SK-N-SH treated with all-trans-retinoic acid at 6 μM for 48 hours (cell line): Measurements from ENCODE around the gene ZCCHC7.

Source experiments
- ARNTL ChIP-seq: fragments of 450-650 bp; formaldehyde crosslinking; IDR thresholded peaks from 2 replicates; pipeline ENCODE4 v1.5.0; 2020; ENCODE audit warnings: low read depth, mild to moderate bottlenecking, moderate library complexity, borderline replicate concordance
- BACH2 ChIP-seq: fragments of 250-450 bp; sonication (Bioruptor Pico); IDR thresholded peaks from 2 replicates; pipeline ENCODE4 v1.9.0; 2021; ENCODE audit warnings: mild to moderate bottlenecking, borderline replicate concordance
- CREB5 ChIP-seq: fragments of 250-450 bp; sonication (Bioruptor Pico); IDR thresholded peaks from 2 replicates; pipeline ENCODE4 v1.5.1; 2020; ENCODE audit warnings: low read depth, mild to moderate bottlenecking, moderate library complexity
- CSRNP3 ChIP-seq: fragments of 250-450 bp; sonication (Bioruptor Pico); IDR thresholded peaks from 2 replicates; pipeline ENCODE4 v1.5.1; 2021; ENCODE audit warnings: mild to moderate bottlenecking, moderate library complexity
- GLIS3 ChIP-seq: fragments of 250-450 bp; sonication (Bioruptor Pico); IDR thresholded peaks from 2 replicates; pipeline ENCODE4 v1.5.0; 2020; ENCODE audit warnings: mild to moderate bottlenecking, moderate library complexity
- PATZ1 ChIP-seq: fragments of 250-450 bp; sonication (Bioruptor Pico); IDR thresholded peaks from 2 replicates; pipeline ENCODE4 v1.8.0; 2020; ENCODE audit warnings: mild to moderate bottlenecking, moderate library complexity, borderline replicate concordance
- PPARA ChIP-seq: fragments of 250-450 bp; sonication (Bioruptor Pico); IDR thresholded peaks from 2 replicates; pipeline ENCODE4 v1.5.0; 2020; ENCODE audit warnings: mild to moderate bottlenecking, borderline replicate concordance
- SNAI2 ChIP-seq: fragments of 250-450 bp; sonication (Bioruptor Pico); IDR thresholded peaks from 2 replicates; pipeline ENCODE4 v1.5.0; 2020; ENCODE audit warnings: mild to moderate bottlenecking, moderate library complexity
- TOX ChIP-seq: fragments of 250-450 bp; sonication (Bioruptor Pico); IDR thresholded peaks from 2 replicates; pipeline ENCODE4 v1.8.0; 2021; ENCODE audit warnings: mild to moderate bottlenecking, moderate library complexity, borderline replicate concordance
- ZC3H10 ChIP-seq: fragments of 250-450 bp; sonication (Bioruptor Pico); IDR thresholded peaks from 2 replicates; pipeline ENCODE4 v1.5.1; 2021; ENCODE audit warnings: mild to moderate bottlenecking, moderate library complexity
- ZNF70 ChIP-seq: fragments of 450-650 bp; formaldehyde crosslinking; IDR thresholded peaks from 2 replicates; pipeline ENCODE4 v1.5.0; 2020; ENCODE audit warnings: mild to moderate bottlenecking, moderate library complexity

GRCh38 chr9:37241340-37241739 is 121.0 kb downstream of the ZCCHC7 start:
- TF ChIP-seq ZNF70 (no peak), PPARA (CRISPR knock-in tag) (no peak), SNAI2 (CRISPR knock-in tag) (no peak), PATZ1 (no peak), BACH2 (no peak), ZC3H10 (no peak), GLIS3 (CRISPR knock-in tag) (no peak), CSRNP3 (CRISPR knock-in tag) (no peak), TOX (CRISPR knock-in tag) (no peak), ARNTL (CRISPR knock-in tag) (no peak), CREB5 (CRISPR knock-in tag) (no peak)
